SK-N-SH (cell line): Measurements from ENCODE around the gene NLK. TPM values are rescaled to one million over a fixed set of nuclear protein-coding genes. Genes with fewer than 3 reads are reported as not detected.

Experiments
- CTCF ChIA-PET: fragments of 300-600, 350-600 bp; formaldehyde crosslinking; extraction: SDS; loops from one replicate; lab custom pipeline; 2021; lab: Yijun Ruan, JAX
- POLR2A ChIA-PET: fragments of 350-600 bp; sonication (Branson Sonifier 250); formaldehyde crosslinking; extraction: SDS; loops from one replicate; lab custom pipeline; 2020; ENCODE audit warnings: antibody characterized with exemption, inconsistent platforms; lab: Yijun Ruan, JAX
- DNase-seq: peaks from one replicate; pipeline ENCODE4 v3.0.0; 2012
- H2AFZ ChIP-seq: fragments of 200-600 bp; sonication (generic); 2 replicates; pipeline ENCODE4 v1.8.1; 2016; ENCODE audit warnings: antibody characterized with exemption, mild to moderate bottlenecking, low read depth
- H3F3A ChIP-seq: fragments of 200-600 bp; sonication (generic); replicated peaks from 2 replicates; pipeline ENCODE3; 2016; ENCODE audit warnings: antibody characterized with exemption, mild to moderate bottlenecking; ENCODE audit not compliant: insufficient read depth
- H3K27ac ChIP-seq, 2 experiments: fragments of 200-500 bp in 1 of 2; fragments of 200-600 bp in 1 of 2; sonication (Bioruptor generic) in 1 of 2; sonication (generic), shearing (Covaris generic) in 1 of 2; 2 replicates each; pipeline versions ENCODE4 v1.5.1 to v1.6.1; 2014 to 2016; ENCODE audit warnings: low read depth in 2 of 2, inconsistent platforms in 1 of 2, low read length in 1 of 2, mild to moderate bottlenecking in 1 of 2, mixed read lengths in 1 of 2
- H3K27me3 ChIP-seq: fragments of 200-600 bp; sonication (generic), shearing (Covaris generic); 2 replicates; pipeline ENCODE4 v1.6.1; 2016; ENCODE audit warnings: mixed run types; ENCODE audit not compliant: insufficient read depth
- H3K36me3 ChIP-seq, 2 experiments: fragments of 200-500 bp in 1 of 2; fragments of 200-600 bp in 1 of 2; sonication (Bioruptor generic) in 1 of 2; sonication (generic) in 1 of 2; replicated peaks in 1 of 2; 2 replicates each; pipeline versions ENCODE3 to v1.5.1; 2014 to 2016; ENCODE audit warnings: low read length in 1 of 2, mild to moderate bottlenecking in 1 of 2; ENCODE audit not compliant: insufficient read depth in 2 of 2, control insufficient read depth in 1 of 2
- H3K4me1 ChIP-seq, 2 experiments: fragments of 200-500 bp in 1 of 2; fragments of 200-600 bp in 1 of 2; sonication (Bioruptor generic) in 1 of 2; sonication (generic), shearing (Covaris generic) in 1 of 2; 2 replicates each; pipeline versions ENCODE4 v1.5.1 to v1.6.1; 2014 to 2016; ENCODE audit warnings: low read depth in 1 of 2, low read length in 1 of 2, mixed run types in 1 of 2; ENCODE audit not compliant: insufficient read depth in 2 of 2, control insufficient read depth in 1 of 2
- H3K4me2 ChIP-seq: fragments of 200-600 bp; sonication (generic), shearing (Covaris generic); 2 replicates; pipeline ENCODE4 v1.6.1; 2017; ENCODE audit warnings: mixed run types
- H3K4me3 ChIP-seq, 2 experiments: fragments of 200-500 bp in 1 of 2; fragments of 200-600 bp in 1 of 2; sonication (Bioruptor generic) in 1 of 2; sonication (generic), shearing (Covaris generic) in 1 of 2; 2 replicates each; pipeline versions ENCODE4 v1.5.1 to v1.8.1; 2014 to 2016; ENCODE audit warnings: low read depth in 2 of 2, inconsistent platforms in 1 of 2, low read length in 1 of 2, mild to moderate bottlenecking in 1 of 2, mixed read lengths in 1 of 2, moderate library complexity in 1 of 2
- H3K79me2 ChIP-seq: fragments of 200-600 bp; sonication (generic); 2 replicates; pipeline ENCODE4 v1.8.1; 2017; ENCODE audit warnings: mild to moderate bottlenecking; ENCODE audit not compliant: insufficient read depth
- H3K9ac ChIP-seq: fragments of 200-600 bp; sonication (generic); 2 replicates; pipeline ENCODE4 v1.6.1; 2017; ENCODE audit warnings: mixed run types
- H3K9me2 ChIP-seq: fragments of 200-600 bp; sonication (generic); 2 replicates; pipeline ENCODE4 v1.6.1; 2017; ENCODE audit warnings: mixed run types
- H3K9me3 ChIP-seq: fragments of 200-600 bp; sonication (generic); 2 replicates; pipeline ENCODE4 v1.6.1; 2017; ENCODE audit warnings: mixed run types, mild to moderate bottlenecking, moderate library complexity
- H4K20me1 ChIP-seq: fragments of 200-600 bp; sonication (generic); 2 replicates; pipeline ENCODE4 v1.6.1; 2017; ENCODE audit warnings: mild to moderate bottlenecking, mixed run types; ENCODE audit not compliant: insufficient read depth
- CHD2 ChIP-seq: fragments of 150-350 bp; IDR thresholded peaks from 2 replicates; pipeline ENCODE4 v1.6.1; 2018; ENCODE audit warnings: low read length; ENCODE audit not compliant: partially characterized antibody
- CTCF ChIP-seq: fragments of 200-600 bp; sonication (generic); IDR thresholded peaks from 2 replicates; pipeline ENCODE4 v1.6.1; 2017; ENCODE audit warnings: antibody characterized with exemption, mild to moderate bottlenecking, moderate library complexity
- ELF1 ChIP-seq: IDR thresholded peaks from 2 replicates; pipeline ENCODE4 v1.4.0; 2012
- EP300 ChIP-seq, 2 experiments: IDR thresholded peaks; 2 replicates each; pipeline versions ENCODE4 v1.4.0 to v1.6.1; 2012; ENCODE audit warnings: borderline replicate concordance in 1 of 2, low read depth in 1 of 2, low read length in 1 of 2
- FOSL2 ChIP-seq: IDR thresholded peaks from 2 replicates; pipeline ENCODE4 v1.4.0; 2012; ENCODE audit warnings: low read depth, mild to moderate bottlenecking, moderate library complexity, borderline replicate concordance
- FOXJ3 ChIP-seq: sonication (generic); formaldehyde crosslinking; IDR thresholded peaks from 2 replicates; pipeline ENCODE4 v1.5.1; 2020; ENCODE audit warnings: mild to moderate bottlenecking, missing genetic modification reagents
- FOXM1 ChIP-seq: IDR thresholded peaks from 2 replicates; pipeline ENCODE4 v1.4.0; 2012; ENCODE audit warnings: low read depth, mild to moderate bottlenecking
- GABPA ChIP-seq: IDR thresholded peaks from 2 replicates; pipeline ENCODE4 v1.4.0; 2012; ENCODE audit warnings: low read depth, mild to moderate bottlenecking
- GATA2 ChIP-seq: sonication (generic); formaldehyde crosslinking; IDR thresholded peaks from 2 replicates; pipeline ENCODE4 v1.5.0; 2020; ENCODE audit warnings: mild to moderate bottlenecking, missing genetic modification reagents
- JUND ChIP-seq: IDR thresholded peaks from 2 replicates; pipeline ENCODE4 v1.4.0; 2012
- MEF2A ChIP-seq: IDR thresholded peaks from 2 replicates; pipeline ENCODE4 v1.4.0; 2012; ENCODE audit warnings: low read depth, borderline replicate concordance
- MXI1 ChIP-seq: IDR thresholded peaks from 2 replicates; pipeline ENCODE4 v1.6.1; 2012; ENCODE audit warnings: mild to moderate bottlenecking, low read depth, low read length, improper control_type of control experiment
- NFIC ChIP-seq: IDR thresholded peaks from 2 replicates; pipeline ENCODE4 v1.4.0; 2012; ENCODE audit warnings: borderline replicate concordance
- POLR2AphosphoS5 ChIP-seq: IDR thresholded peaks from 2 replicates; pipeline ENCODE4 v1.6.1; 2012; ENCODE audit warnings: low read depth, low read length
- RAD21 ChIP-seq: IDR thresholded peaks from 2 replicates; pipeline ENCODE4 v1.6.1; 2012; ENCODE audit warnings: mild to moderate bottlenecking, low read length
- RCOR1 ChIP-seq: fragments of 150-350 bp; IDR thresholded peaks from 2 replicates; pipeline ENCODE4 v1.6.1; 2017; ENCODE audit warnings: antibody characterized with exemption, low read length
- REST ChIP-seq: IDR thresholded peaks from 2 replicates; pipeline ENCODE4 v1.6.1; 2012; ENCODE audit warnings: mild to moderate bottlenecking, low read depth, low read length, moderate library complexity
- RFX5 ChIP-seq: IDR thresholded peaks from 2 replicates; pipeline ENCODE4 v1.6.1; 2012; ENCODE audit warnings: mild to moderate bottlenecking, improper control_type of control experiment, low read length
- RXRA ChIP-seq: IDR thresholded peaks from 2 replicates; pipeline ENCODE4 v1.4.0; 2012; ENCODE audit warnings: low read depth, mild to moderate bottlenecking, borderline replicate concordance
- SMC3 ChIP-seq: IDR thresholded peaks from 2 replicates; pipeline ENCODE4 v1.6.1; 2012; ENCODE audit warnings: low read depth, low read length, improper control_type of control experiment
- TAF1 ChIP-seq: IDR thresholded peaks from 2 replicates; pipeline ENCODE4 v1.6.1; 2012; ENCODE audit warnings: low read depth, mild to moderate bottlenecking, low read length, moderate library complexity, borderline replicate concordance
- TCF12 ChIP-seq: IDR thresholded peaks from 2 replicates; pipeline ENCODE4 v1.4.0; 2012
- USF1 ChIP-seq: IDR thresholded peaks from 2 replicates; pipeline ENCODE4 v1.4.0; 2012; ENCODE audit warnings: low read depth, borderline replicate concordance
- YY1 ChIP-seq: IDR thresholded peaks from 2 replicates; pipeline ENCODE4 v1.4.0; 2012; ENCODE audit warnings: low read depth, mild to moderate bottlenecking
- WGBS: methylation state at CpG from one replicate; pipeline ENCODE4 v1.1.6; 2017; ENCODE audit warnings: low lambda C conversion rate; 5-methylcytosine and 5-hydroxymethylcytosine counted together
- polyA plus RNA-seq, 3 experiments: library from polyadenylated mRNA; depleted of rRNA; stranded (reverse); fragments of >200 nt; gene quantifications; 2 replicates each; pipeline ENCODE4 v1.2.3, GENCODE V29; 2012
- TF ChIP-seq, protein P1 (sequence below): IDR thresholded peaks from 2 replicates; pipeline ENCODE4; 2012
- TF ChIP-seq, protein P2 (sequence below): IDR thresholded peaks from 2 replicates; pipeline ENCODE4 v1.4.0; 2012; ENCODE audit warnings: low read depth

NLK gene
- polyA plus RNA-seq, 1 of the 3 experiments (the other 2 are of a cell fraction): 12.3 TPM

DNA sequence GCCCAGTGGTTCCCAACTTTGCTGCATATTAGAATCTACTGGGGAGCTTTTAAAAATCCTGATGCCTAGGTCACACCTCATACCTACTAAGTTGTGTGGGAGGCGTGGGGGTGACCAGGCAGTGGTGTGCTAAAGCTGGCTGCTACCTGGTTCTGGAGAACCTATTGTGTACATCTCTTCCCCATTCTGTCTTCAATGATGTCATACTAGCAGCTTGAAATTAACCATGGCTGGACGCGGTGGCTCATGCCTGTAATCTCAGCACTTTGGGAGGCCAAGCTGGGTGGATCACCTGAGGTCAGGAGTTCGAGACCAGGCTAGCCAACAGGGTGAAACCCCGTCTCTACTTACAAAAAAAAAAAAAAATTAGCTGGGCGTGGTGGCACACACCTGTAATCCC, 11.3 kb upstream of the NLK start (continued):
- TF ChIP-seq CTCF (no peak), FOXM1 (no peak), GATA2 (CRISPR knock-in tag) (no peak)

- H3K9me3 ChIP-seq: no peaks in the 10 kb centered on the region
- peaks cover 0 to 14% of the 10 kb centered on the region in 2 experiments; a peak in 1 of 4 replicates for H3K4me1 ChIP-seq
- H3F3A ChIP-seq: peaks cover 18% of the 10 kb centered on the region
- no peaks in the 10 kb centered on the region for H3K79me2 ChIP-seq
- no peak for DNase-seq
- no peak overlapping the region for H3K4me3 ChIP-seq
- CTCF ChIA-PET: interaction anchor here (1.2 kb wide), 1 partner anchor 141 kb away, joined by 4 read pairs; the partner anchor contains the start of gene LYRM9
- H4K20me1 ChIP-seq: no peaks in the 10 kb centered on the region
- POLR2A ChIA-PET: no interaction called here
- 35% methylated on average over 8 of the region's 8 CpGs for WGBS
- H3K4me2 ChIP-seq: peak overlapping the region; percentile 17
- peak overlapping the region; percentile 81 for H2AFZ ChIP-seq
- H3K36me3 ChIP-seq: no peaks in the 10 kb centered on the region
- no peaks in the 10 kb centered on the region for H3K27me3 ChIP-seq
- no peaks in the 10 kb centered on the region for H3K9me2 ChIP-seq
- peak overlapping the region; percentile 4; the same call in 1 of the 2 replicates for H3K9ac ChIP-seq
- peak overlapping the region; percentile 12 to 87; a peak in 3 of 4 replicates for H3K27ac ChIP-seq
- TF ChIP-seq FOSL2 (peak; percentile 69), YY1 (peak; percentile 57; the same call in 1 of the 2 replicates), EP300 (IDR thresholded peaks at IDR 0.05; ENCODE audit: borderline replicate concordance in 1 of 2, low read depth in 1 of 2, low read length in 1 of 2) (peak in 1 of 2 experiments; percentile 40; a peak in 1 of 4 replicates), RFX5 (no peak), TCF12 (peak; percentile 57; the same call in 1 of the 2 replicates), NFIC (peak; percentile 50; the same call in 1 of the 2 replicates), JUND (peak; percentile 81), USF1 (no peak), RCOR1 (no peak), GABPA (peak; percentile 51), REST (no peak), CHD2 (no peak), FOXJ3 (CRISPR knock-in tag) (no peak), POLR2AphosphoS5 (no peak), MEF2A (peak; percentile 53; the same call in 1 of the 2 replicates), RAD21 (no peak), RXRA (peak; percentile 29; the same call in 1 of the 2 replicates), ELF1 (no peak), MXI1 (no peak), SMC3 (no peak), TAF1 (no peak)
- TF ChIP-seq, protein P1, sequence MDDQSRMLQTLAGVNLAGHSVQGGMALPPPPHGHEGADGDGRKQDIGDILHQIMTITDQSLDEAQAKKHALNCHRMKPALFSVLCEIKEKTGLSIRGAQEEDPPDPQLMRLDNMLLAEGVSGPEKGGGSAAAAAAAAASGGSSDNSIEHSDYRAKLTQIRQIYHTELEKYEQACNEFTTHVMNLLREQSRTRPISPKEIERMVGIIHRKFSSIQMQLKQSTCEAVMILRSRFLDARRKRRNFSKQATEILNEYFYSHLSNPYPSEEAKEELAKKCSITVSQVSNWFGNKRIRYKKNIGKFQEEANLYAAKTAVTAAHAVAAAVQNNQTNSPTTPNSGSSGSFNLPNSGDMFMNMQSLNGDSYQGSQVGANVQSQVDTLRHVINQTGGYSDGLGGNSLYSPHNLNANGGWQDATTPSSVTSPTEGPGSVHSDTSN: no peak
- TF ChIP-seq, protein P2, sequence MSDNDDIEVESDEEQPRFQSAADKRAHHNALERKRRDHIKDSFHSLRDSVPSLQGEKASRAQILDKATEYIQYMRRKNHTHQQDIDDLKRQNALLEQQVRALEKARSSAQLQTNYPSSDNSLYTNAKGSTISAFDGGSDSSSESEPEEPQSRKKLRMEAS: peak; percentile 87
Measured at GRCh38 chr17:28033972-28034714, 8.3 kb upstream of the NLK start.
